HG02981 (cell line): ENCODE measurements around the gene LYPD3.
"Not testable (repeated sequence)": the region's sequence is repeated elsewhere in the genome, so short reads cannot be mapped to it uniquely, and the experiment has no call there.

Source experiments
- ATAC-seq: cut with Tn5 transposase; IDR thresholded peaks from one replicate; pipeline ENCODE4 v1.9.1; 2021; ENCODE audit warnings: mild to moderate bottlenecking, moderate library complexity; ENCODE audit not compliant: unreplicated experiment

Gene LYPD3

GRCh38 chr19:43462785-43463380, 2.5 kb downstream of the LYPD3 start:
- no peak for ATAC-seq

GRCh38 chr19:43462383-43462782, 3.0 kb downstream of the LYPD3 start:
- ATAC-seq = no peak

- no peak for ATAC-seq
Observed at GRCh38 chr19:43461303-43461702, 4.1 kb downstream of the LYPD3 start.

GRCh38 chr19:43460362-43461016, 4.9 kb downstream of the LYPD3 start:
- no peak for ATAC-seq

- no peak for ATAC-seq
Observed at GRCh38 chr19:43457809-43458208, 7.6 kb downstream of the LYPD3 start.

GRCh38 chr19:43455321-43456113, 9.9 kb downstream of the LYPD3 start:
- no peak for ATAC-seq

GRCh38 chr19:43454031-43454430, 11.4 kb downstream of the LYPD3 start:
- ATAC-seq = no peak

GRCh38 chr19:43452582-43452981, 12.8 kb downstream of the LYPD3 start:
- no peak for ATAC-seq

- no peak for ATAC-seq
Observed at GRCh38 chr19:43450545-43450997, 14.8 kb downstream of the LYPD3 start.

GRCh38 chr19:43447655-43448054, 17.8 kb downstream of the LYPD3 start:
- no peak for ATAC-seq

GRCh38 chr19:43446746-43447489, 18.5 kb downstream of the LYPD3 start:
- ATAC-seq = no peak

- ATAC-seq = no peak
Observed at GRCh38 chr19:43445426-43445825, 20.0 kb downstream of the LYPD3 start.

- no peak for ATAC-seq
Observed at GRCh38 chr19:43444531-43445287, 20.7 kb downstream of the LYPD3 start.

- ATAC-seq = not testable (repeated sequence)
Observed at GRCh38 chr19:43444091-43444490, 21.3 kb downstream of the LYPD3 start.

GRCh38 chr19:43441716-43442115, 23.7 kb downstream of the LYPD3 start:
- ATAC-seq = no peak

- ATAC-seq = no peak
Observed at GRCh38 chr19:43439709-43440063, 25.7 kb downstream of the LYPD3 start.

GRCh38 chr19:43439032-43439708, 26.2 kb downstream of the LYPD3 start:
- no peak for ATAC-seq

GRCh38 chr19:43438291-43439031, 26.9 kb downstream of the LYPD3 start:
- no peak for ATAC-seq

GRCh38 chr19:43437712-43438111, 27.7 kb downstream of the LYPD3 start:
- ATAC-seq = no peak
